ENCODE measurements around the gene ICE1.

DNA sequence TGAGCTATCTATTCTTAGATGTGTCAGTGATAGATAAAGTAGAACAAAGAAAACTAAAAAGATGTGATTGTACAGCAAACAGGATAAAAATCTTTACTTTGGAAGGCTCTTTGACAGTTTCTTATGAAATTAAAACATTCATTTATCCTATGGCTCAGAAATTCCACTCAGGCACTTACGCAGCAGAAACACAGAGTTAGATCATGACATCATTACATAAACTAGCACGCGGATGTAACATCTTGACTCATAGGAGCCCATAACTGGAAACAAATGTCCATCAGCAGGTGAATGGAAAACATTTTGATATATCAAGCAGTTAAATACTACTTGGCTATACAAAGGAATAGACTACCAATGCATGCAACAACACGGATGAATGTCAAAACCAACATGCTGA lies 45.3 kb downstream of the ICE1 start:
- TF ChIP-seq, protein P1, sequence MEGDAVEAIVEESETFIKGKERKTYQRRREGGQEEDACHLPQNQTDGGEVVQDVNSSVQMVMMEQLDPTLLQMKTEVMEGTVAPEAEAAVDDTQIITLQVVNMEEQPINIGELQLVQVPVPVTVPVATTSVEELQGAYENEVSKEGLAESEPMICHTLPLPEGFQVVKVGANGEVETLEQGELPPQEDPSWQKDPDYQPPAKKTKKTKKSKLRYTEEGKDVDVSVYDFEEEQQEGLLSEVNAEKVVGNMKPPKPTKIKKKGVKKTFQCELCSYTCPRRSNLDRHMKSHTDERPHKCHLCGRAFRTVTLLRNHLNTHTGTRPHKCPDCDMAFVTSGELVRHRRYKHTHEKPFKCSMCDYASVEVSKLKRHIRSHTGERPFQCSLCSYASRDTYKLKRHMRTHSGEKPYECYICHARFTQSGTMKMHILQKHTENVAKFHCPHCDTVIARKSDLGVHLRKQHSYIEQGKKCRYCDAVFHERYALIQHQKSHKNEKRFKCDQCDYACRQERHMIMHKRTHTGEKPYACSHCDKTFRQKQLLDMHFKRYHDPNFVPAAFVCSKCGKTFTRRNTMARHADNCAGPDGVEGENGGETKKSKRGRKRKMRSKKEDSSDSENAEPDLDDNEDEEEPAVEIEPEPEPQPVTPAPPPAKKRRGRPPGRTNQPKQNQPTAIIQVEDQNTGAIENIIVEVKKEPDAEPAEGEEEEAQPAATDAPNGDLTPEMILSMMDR (IDR thresholded peaks at IDR 0.05; ENCODE audit: low read length) = no peak
- TF ChIP-seq EZH2phosphoT487 (IDR thresholded peaks at IDR 0.05; ENCODE audit: low read length) = no peak
- no peak for TF ChIP-seq EZH2 (optimal IDR thresholded peaks at IDR 0.05; ENCODE audit: low read depth, low read length)

Measured in MM.1S (cell line).